ENCODE results near the gene KLHL29. TPM values are rescaled to one million over a fixed set of nuclear protein-coding genes. Genes with fewer than 3 reads are reported as not detected.
A peak's percentile ranks its signal among the peaks of the same experiment; 100 is the strongest.

The KLHL29 gene
- total RNA-seq, 1 donor from 2014 or later = 23.6 TPM

DNA sequence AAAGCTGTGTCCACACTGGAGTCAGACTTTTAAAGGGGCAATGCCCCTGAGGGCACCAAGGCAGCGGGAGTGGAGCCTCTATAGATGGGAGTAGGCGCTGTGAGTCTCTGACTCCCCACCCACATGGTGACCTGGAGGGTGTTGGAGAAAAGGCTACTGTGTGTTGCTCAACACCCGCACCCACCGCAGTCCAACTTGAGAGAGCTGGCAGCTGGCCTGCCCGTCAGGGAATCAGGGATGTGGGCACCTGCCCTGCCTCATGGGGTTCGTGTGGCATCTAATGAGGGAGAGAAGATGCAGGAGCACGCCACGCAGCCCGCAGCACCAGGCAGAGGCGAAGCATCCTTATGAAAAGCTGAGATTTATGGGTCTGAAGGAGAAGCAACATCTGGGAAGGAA lies 84.2 kb downstream of the KLHL29 start:
- no peak for DNase-seq (ENCODE audit: low spot score)

DNA sequence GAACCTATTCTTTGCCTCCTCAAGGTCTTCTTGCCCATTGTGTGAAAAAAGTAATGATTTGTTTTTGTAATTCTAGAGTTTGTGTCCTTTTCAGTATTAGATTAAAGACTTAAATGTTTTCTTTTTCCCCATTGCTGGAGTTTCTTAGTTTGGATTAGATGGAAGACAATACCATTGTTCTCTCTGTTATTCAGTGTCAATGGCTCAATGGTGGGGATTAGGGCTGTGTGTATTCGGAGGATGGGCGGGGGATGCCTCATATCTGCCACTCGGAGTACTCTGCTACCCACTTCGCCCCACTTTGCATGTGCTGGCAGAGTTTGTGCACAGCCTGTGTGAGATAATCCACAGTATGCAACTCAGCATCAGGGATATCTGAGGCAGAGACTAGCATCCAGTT lies 90.1 kb downstream of the KLHL29 start:
- DNase-seq (ENCODE audit: low spot score) = no peak

DNA sequence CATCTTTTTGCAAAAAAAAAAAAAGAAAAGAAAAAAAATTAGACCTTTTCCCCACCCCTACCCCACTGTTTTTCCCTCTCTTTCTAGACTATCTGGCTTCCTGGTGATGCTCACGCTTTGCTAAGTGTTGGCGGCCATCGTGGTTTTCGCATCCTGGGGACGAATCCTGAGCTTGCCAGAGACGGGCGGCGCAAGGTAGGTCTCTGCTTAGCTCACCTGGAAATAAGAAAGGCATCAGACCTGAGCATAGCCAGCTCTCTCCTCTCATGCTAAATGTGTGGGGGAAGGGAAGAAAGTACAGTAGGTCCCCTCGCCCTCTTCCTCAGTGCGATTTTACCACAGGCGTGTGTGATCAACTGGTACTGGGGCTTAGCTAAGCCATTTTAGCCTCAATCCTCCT lies 90.5 kb downstream of the KLHL29 start:
- peak; percentile 71 for DNase-seq (ENCODE audit: low spot score)

DNA sequence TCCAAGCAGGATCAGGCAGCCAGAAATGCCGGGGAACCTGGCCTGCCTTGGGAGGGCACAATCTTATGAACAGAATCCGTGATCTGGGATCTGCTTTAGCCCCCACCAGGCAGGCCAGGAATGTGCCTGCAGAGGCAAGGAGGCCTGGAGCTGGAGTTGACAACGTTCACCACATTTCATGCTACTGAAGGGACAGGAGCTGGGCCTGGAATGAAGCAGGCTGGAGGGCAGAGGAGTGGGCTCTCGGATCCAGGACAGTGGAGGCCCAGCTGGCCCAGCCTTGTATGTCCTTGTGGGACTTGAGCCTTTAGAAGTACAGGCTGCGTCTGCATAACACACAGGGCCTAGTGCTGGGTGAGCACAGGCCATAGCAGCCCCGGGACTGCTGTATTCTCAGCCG lies 91.8 kb downstream of the KLHL29 start:
- DNase-seq (ENCODE audit: low spot score) = peak; percentile 41

DNA sequence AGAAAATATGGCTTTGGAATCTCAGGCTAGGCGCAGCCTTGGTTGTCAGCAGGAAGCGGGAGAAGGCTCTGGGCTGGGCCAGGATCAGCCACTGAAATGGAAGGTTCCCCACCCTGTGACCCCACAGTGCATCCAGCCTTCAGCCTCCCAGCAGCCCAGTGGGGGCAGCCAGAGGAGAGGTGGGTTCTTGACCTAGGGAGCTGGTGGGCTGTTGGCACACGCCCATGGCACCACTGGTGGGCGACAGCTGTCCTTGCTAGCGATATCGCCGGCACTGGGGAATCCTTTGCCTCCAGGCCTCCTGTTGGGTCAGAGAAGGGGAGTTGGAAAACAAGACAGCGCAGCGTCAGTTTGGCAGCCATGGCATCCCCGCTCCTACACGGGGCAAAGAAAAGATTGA lies 92.4 kb downstream of the KLHL29 start:
- DNase-seq (ENCODE audit: low spot score) = no peak

DNA sequence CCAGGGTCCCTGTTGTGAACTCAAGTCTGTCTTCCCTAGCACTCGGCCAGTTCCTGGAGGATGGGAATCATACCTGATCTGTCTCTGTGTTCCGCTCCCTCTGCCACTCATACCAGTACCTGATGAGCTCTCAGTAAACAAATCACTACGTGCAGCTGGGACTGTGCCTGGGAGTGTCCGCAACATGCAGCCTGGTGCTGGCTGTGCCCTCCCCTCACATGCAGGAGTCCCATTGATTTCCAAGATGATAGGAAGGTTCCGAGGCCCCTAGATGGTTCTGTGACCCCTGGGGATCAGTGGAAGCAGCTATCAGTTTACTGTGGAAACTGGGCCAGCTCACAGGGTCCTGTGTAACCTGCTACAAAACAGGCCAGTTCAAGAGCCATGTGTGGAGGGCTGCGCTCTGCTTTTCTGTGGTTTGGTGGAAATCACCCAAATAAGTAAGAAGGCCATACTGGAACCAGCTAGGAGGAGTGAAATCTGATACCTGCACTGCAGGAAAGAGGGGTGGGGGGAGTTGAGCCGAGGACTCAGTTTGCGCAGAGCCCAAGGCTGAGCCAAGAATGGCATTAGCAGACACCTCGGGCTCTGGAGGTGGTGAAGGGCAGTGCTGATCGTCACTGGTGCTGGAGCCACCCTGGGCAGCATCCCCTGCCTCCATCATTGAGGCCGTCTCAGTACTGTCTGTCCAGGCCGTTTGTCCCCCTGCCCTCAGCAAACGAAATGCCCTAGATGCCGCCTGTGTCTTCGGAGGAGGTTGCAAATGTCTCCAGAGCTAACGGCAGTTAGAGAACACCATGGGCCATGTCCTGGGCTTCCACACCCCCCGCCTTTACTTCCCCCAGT lies 93.3 kb downstream of the KLHL29 start:
- peak; percentile 37 for DNase-seq (ENCODE audit: low spot score)

DNA sequence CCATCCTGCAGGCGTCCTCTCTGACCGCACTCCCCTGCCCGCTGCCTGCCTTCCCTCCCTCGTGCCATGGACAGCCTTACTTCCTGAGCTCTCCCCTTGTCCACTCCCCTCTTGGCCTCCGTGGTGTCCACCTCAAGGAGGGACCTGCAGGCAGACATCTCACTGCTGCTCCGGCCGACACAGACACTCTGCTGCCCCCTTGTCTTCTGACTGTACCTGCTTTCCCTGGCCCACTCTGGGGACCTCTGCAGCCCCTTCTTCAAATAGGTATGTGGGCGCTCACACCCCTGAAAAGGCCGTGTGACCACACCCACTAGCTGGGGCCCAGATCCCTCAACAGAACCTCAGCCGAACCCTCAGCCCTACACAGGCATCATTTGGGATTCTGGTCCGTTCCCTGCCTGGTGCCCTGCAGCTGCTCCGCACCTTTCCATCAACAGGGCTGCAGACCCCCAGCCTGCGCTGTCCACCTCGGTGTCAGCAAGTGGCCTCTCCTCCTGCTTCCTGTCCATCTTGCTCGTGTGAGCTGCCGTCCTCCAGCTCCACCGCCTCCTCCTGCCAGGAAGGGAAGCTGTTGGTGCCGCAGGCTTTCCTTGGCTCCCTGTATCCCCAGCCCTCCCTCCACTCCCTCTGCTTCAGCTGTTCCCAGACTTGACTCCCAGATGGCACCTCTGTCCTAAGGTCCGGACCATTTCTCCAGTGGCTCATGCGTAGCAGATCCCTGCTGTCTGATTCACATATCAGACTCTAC lies 94.1 kb downstream of the KLHL29 start:
- DNase-seq (ENCODE audit: low spot score) = peak; percentile 79

DNA sequence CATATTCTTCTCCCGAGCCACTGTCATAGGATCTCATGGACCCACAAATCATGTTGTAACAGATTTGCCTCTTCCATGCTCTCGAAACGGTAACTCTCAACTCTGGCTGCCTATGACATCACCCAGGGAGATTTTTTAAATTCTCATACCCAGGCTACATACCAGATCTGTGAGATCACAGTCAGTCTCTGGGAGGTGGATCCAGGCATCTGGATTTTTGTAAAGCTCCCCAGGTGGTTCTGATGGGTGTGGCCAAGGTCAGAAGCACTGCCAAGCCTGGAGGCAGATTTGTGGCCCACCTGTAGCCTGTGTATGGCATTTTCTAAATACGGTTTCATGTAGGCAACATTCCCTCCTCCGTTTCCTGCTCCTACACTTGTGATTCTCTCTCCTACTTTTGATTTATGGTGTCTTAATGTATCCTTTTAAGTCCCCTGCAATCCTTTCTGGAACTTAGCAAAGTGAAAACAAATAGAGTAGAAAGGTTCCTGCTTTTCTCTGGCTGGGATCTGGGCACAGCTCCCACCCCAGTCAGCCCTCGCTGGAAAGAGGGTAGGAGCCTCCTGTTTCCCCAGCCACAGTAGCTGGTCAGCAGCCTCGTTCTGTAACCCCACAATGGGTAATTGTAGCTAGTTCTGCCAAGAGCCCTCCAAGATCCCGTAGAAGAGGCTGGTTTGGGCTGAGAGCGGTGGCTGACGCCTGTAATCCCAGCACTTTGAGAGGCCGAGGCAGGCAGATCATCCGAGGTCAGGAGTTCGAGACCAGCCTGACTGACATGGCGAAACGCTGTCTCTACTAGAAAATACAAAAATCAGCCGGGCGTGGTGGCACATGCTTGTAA lies 96.2 kb downstream of the KLHL29 start:
- DNase-seq (ENCODE audit: low spot score) = no peak

DNA sequence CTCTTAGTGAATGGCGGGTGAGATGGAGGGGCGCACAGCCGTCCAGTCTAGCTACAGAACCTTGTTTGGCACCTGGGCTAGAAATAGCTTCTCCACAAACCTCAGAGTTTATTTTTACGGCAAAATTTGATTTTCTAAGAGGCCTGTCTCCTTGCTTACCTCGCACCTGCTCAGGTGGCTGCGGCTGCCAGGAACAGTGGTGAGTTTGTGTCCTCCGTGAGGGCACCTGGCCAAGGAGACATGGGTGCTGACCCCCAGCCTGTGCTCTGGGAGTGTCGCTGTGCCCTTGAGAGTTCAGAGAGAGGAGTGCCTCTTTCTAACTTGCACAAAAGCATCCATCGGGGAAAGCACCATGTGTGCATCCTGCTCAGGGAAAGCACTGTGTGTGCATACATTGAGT lies 97.2 kb downstream of the KLHL29 start:
- DNase-seq (ENCODE audit: low spot score) = no peak

DNA sequence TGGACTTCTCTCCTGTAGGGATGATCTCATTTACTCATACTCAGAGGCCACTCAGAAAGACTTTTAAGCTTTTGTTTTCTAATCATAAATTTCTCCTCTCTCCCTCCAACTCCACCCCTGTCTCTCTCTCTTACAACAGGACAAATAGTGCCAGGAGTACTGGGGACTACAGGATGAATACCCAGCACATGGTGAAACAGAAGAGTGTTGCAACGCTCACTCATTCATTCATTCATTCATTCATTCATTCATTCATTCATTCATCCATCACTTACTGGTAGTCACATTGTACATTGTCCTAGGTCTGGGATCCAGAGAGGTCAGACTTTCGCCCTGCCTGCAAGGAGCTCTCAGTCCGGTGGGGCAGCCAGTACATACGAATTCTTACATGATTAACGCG lies 97.6 kb downstream of the KLHL29 start:
- no peak for DNase-seq (ENCODE audit: low spot score)

DNA sequence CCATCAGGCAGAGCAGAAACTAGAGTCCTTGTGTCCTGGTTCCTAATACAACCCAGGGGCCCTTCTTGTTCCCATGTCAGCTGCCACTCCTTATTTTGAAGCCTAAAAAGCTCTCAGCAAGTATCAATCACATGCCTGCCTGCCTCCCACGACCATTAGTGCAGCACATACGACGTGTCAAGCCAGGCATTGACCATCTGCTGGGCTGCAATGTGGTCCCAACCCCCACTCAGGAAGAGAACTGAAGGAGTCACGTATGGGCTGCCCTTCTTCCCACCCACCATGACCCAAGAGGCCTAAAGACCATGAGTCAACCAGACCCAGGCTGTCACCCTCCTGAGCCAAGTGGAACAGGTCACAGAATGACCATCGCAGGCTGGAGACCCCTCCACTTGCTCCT lies 98.8 kb downstream of the KLHL29 start:
- no peak for DNase-seq (ENCODE audit: low spot score)

DNA sequence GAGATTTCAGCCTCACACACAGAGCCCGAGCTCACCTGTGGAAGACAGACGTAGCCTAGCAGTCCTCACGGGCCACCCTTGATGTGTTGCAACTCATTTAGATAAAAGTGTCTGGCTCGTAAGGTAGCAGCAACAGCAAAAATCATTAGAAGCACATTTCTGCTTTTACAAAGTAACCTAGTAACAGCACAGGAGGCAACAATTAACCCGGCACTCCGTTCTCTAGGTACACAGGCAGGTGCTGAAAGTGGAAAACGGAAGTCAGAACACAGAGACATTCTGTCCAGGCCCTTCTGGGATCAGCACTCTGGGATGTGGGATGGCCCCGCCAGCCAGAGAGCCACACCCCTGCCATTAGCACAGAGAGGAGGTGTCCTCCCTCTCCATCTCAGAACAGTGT lies 99.3 kb downstream of the KLHL29 start:
- no peak for DNase-seq (ENCODE audit: low spot score)

DNA sequence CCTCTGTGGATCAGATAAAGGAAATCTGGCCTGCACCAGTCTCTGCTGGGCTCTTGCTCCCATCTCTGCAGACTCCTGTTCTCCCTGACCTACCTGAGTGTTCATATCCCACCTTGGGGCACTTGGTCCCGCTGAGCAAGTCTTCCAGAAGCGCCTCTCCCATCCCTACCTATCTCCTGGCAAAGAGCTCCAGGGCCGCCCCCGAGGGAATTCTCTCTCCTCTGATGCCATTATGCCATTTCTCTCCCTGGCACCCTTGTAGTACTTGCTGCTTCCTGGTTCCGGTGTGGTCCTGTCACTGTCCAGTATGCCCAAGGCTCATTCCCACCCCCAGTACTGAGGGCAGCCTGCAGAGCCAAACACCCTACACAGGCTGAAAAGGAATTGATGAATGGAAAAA lies 99.8 kb downstream of the KLHL29 start:
- no peak for DNase-seq (ENCODE audit: low spot score)

DNA sequence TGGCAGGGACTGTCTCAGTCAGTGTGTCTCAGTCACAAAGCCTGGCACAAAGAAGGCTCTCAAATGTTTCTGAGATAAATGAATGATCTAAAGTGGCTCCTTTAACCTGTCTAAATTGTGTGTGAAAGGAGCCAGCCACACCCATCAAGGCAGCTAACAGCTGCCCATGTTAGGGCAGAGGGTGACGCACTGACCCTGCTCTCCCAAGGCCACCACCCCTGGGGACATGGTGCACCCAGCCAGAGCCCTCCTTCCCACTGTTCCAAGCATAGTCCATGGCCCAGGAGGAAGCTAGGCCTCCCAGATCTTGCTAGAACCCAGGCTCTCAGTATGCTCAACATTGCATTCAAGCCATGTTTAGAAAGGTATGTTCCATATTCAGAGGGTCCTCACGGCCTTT lies 100.3 kb downstream of the KLHL29 start:
- DNase-seq (ENCODE audit: low spot score) = no peak

DNA sequence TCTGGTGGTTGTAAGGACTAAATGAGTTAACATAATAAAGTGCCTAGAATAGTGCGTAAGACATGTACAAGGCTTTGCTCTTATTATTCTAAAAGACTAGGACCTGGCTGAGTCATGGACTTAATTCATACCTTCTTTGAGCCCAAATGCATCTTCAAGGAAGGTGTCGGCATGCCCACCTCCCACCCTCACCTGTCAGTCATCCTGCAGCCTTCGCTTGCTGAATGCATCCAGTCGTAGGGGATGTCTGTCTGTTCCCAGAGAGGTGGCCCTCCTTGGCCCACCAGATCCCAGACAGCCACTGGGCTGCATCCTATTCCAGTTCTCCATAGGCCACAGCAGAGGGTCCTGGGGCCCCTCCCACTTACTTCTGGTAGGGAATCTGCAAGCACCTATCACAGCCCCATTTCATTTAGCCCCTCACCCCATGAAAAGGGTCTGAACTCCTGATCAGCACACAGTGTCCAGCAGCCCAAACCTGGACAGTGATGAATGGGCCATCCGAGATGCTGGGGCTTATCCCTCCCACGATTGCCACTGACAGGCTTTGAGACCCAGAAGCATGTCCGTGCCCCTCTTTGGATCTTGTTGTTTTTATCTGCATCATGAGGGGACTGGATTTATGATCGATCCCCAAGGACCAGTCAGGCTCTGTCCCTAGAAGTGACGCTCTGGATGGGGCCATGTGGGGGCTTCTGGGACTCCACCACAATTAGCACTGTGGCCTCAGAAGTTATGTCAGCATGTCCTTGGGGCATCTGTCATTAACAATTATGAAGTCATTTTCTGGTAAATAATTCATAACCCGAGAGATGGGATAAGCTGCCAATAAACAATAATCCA lies 101.1 kb downstream of the KLHL29 start:
- no peak for DNase-seq (ENCODE audit: low spot score)

DNA sequence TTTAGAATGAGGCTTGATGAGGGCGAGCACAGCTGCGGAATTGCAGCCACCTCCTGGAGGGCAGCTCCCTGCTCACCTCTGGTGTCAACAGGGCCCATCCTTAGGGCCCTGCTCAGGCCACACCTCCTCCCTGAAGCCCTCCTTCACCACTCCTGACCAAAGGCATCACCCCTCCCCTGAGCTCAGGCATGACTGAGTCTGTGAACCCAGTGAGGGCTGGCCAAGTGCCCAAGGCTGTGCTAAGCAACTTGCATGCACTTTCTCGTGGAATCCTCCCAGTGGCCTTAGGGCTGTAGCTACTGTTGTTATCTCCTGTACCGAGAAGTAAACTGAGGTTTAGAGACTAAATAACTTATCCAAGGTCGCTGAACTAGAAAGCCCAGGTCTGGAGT lies 101.7 kb downstream of the KLHL29 start:
- no peak for DNase-seq (ENCODE audit: low spot score)

DNA sequence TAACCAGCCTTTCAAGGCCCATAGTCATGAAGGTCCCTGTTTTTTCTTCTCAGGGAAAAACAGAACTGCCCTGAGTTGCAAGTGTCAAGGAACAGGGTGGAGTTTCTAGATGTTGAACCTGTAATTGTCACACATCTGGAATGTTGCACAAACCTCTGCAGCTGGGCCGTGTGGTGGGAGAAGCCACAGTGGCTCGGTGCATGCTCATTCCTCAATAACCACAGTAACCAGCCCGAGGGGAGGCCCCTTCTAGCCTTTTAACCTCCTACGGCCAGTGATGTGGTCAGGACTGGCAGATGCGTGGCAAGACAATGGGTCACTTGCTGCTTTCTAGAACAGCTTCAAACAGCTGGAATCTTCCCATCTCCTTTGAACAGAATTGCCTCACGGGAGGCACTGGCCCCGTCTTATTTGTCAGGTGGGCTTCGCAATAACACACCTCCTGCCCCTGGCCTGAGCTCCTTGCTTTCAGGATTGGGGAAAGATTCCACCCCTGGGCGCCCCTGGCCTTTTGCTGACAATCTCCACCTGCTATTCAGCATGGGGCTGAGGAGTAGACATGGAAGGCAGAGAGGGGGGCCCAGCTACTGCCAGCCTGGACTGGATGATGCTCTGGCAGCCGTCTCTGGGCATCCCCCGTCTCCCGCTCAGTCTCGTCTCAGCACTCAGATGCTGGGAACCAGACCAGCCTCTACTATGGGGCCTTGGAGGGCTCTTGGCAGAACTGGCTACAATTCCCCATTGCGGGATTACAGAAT lies 102.9 kb downstream of the KLHL29 start:
- no peak for DNase-seq (ENCODE audit: low spot score)

DNA sequence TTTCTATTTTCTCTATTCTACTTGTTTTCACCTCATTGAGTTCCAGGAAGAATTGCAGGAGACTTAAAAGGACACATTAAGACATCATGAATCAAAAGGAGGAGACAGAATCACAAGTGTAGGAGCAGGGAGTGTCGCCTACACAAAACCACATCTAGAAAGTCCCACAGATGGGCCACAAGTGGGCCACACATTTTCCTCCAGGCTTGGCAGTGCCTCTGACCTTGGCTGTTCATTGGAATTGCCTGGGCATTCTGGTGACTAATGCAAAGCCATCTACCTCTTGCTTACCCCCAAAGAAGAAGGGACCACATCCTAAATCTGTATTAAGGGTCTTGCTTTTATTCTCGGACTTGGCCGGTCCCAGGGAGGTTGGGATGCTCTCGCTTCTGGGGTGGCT lies 103.6 kb downstream of the KLHL29 start:
- no peak for DNase-seq (ENCODE audit: low spot score)

DNA sequence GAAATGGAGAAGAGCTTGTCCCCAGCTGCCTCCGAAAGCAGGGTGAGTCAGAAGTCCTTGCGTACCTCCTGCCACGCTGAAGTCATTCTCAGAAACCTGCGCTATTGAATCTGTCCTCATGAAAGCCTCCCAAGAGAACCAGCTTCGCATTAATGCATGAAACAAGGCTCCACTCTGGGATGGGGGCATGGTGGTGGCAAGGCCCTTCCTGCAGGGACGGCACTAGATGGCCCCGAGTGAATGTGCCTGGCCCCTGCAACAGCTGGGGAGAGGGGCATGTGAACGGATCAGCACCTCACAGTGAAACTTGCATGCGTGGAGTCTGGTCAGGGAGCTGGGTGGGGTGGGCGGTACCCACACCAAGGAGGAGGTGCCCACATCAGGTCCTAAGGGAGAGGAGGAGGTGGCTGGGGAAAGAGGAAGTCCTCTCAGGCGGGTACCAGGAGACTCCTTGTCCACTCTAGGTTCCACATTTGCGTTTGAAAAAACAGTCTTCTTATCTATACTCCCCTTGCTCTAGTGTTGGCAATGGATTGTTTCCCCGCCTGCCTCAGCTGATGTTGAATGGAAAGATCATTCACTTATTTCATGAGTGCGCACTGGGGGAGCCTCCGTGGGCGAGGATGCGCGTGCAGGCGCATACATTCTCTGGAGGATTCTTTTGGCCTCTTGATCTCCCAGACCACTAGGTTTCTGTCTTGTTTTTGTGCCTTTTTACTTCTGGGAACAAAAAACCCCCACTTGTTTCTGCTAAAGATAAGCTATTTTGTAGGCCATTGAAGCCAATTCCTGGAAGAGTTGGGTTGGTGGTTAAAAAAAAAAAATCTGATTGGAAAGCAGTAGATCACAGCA lies 104.7 kb downstream of the KLHL29 start:
- no peak for DNase-seq (ENCODE audit: low spot score)
